Ovary (tissue), 9 donors: ENCODE data around the gene MED15. TPM values are rescaled to one million over a fixed set of nuclear protein-coding genes. Genes with fewer than 3 reads are reported as not detected.

Source experiments
- DNase-seq, 5 donors: peaks; one replicate each; pipeline ENCODE4 v3.0.0-alpha.2; 2019 to 2020
- H3K27ac ChIP-seq, 2 donors: fragments of 200-600 bp; one replicate each; pipeline versions ENCODE4 v1.5.1 to v1.8.0; 2019 to 2022
- H3K27me3 ChIP-seq: fragments of 200-600 bp; one replicate; pipeline ENCODE4 v1.8.0; 2022
- H3K36me3 ChIP-seq: fragments of 200-600 bp; sonication (generic); one replicate; pipeline ENCODE4 v1.5.1; 2019
- H3K4me1 ChIP-seq: one replicate; pipeline ENCODE4 v1.8.1; 2013; ENCODE audit warnings: mild to moderate bottlenecking, moderate library complexity; ENCODE audit not compliant: insufficient read depth
- H3K4me3 ChIP-seq: fragments of 200-600 bp; sonication (generic); one replicate; pipeline ENCODE4 v1.5.1; 2017
- H3K9me3 ChIP-seq, 2 donors: fragments of 200-600 bp in 1 of 2; sonication (generic) in 1 of 2; one replicate each; pipeline versions ENCODE4 v1.5.1 to v1.8.1; 2013 to 2019; ENCODE audit warnings: mild to moderate bottlenecking in 1 of 2, moderate library complexity in 1 of 2
- EP300 ChIP-seq: sonication (generic); formaldehyde crosslinking; IDR thresholded peaks from one replicate; pipeline ENCODE4 v1.6.1; 2017; ENCODE audit warnings: antibody characterized with exemption
- POLR2A ChIP-seq: fragments of 450-650 bp; IDR thresholded peaks from one replicate; pipeline ENCODE4 v1.6.1; 2017; ENCODE audit warnings: antibody characterized with exemption, mild to moderate bottlenecking, moderate library complexity
- WGBS, 3 donors: extraction: QIAGEN DNeasy Blood & Tissue Kit in 1 of 3; methylation state at CpG; one replicate each; pipeline versions ENCODE4 v1.1.5 to v1.1.7; 2013 to 2017; 5-methylcytosine and 5-hydroxymethylcytosine counted together
- intact Hi-C, 4 donors: fragments of 100-400 bp; cut with DNase I; formaldehyde crosslinking; loops; one replicate each; pipeline versions ENCODE4 v1.11.0 to v1.15.1; 2022 to 2023
- polyA plus RNA-seq, 2 donors: library from polyadenylated mRNA; stranded (reverse); fragments of 200-250 nt in 1 of 2; fragments of 350-450 nt in 1 of 2; fragmentation: Illumina TruSeq in 1 of 2; extraction: RNeasy Lipid Tissue Mini Kit (QIAGEN cat#74804) in 1 of 2; gene quantifications; one replicate each; pipeline ENCODE4 v1.2.3, GENCODE V29; 2013 to 2014
- total RNA-seq, 7 donors: library from RNA; depleted of rRNA in 2 of 7; stranded (reverse); fragments of >200 nt in 2 of 7; fragmentation: NEBNext Ultra II Directional in 3 of 7; extraction: Animal tissue kit (Norgen Biotek cat#: 25700) in 3 of 7; gene quantifications; one replicate each; pipeline versions ENCODE4 v1.1.0 to v1.2.4, GENCODE V29; 2016 to 2023
- TF ChIP-seq, protein P1 (sequence below), 3 donors: fragments of 450-650 bp in 2 of 3; fragments of 200-600 bp in 1 of 3; IDR thresholded peaks; one replicate each; pipeline versions ENCODE4 v1.5.1 to v1.8.0; 2016 to 2022; ENCODE audit warnings: antibody characterized with exemption in 3 of 3, mild to moderate bottlenecking in 1 of 3
- donor health status: DM: no; HTN: no; CAD: no; lungs with moderate emphysema.
- donor health status: DM: no; HTN: no; CAD: no.
- donor health status: Bipolar disorder and iron deficiency.
- donor health status: DM: yes; HTN: yes; CAD: no.
- donor health status: DM: no; HTN: no; CAD: no.
- donor health status: DM: yes; HTN: yes; CAD: no.

The MED15 gene
- total and polyA plus RNA-seq, 9 donors, result 21.9 to 79.3 (median 68.3) TPM

GRCh38 chr22:20588843-20589581, 81.6 kb downstream of the MED15 start:
- Histone ChIP-seq H3K4me1 (no peaks in the 10 kb centered on the region), H3K36me3 (no peaks in the 10 kb centered on the region), H3K9me3 (no peaks in the 10 kb centered on the region), H3K27me3 (no peaks in the 10 kb centered on the region), H3K27ac (no peak overlapping the region), H3K4me3 (no peak overlapping the region)
- intact Hi-C loops, result no loop called here
- no peak for TF ChIP-seq POLR2A
- TF ChIP-seq, protein P1, sequence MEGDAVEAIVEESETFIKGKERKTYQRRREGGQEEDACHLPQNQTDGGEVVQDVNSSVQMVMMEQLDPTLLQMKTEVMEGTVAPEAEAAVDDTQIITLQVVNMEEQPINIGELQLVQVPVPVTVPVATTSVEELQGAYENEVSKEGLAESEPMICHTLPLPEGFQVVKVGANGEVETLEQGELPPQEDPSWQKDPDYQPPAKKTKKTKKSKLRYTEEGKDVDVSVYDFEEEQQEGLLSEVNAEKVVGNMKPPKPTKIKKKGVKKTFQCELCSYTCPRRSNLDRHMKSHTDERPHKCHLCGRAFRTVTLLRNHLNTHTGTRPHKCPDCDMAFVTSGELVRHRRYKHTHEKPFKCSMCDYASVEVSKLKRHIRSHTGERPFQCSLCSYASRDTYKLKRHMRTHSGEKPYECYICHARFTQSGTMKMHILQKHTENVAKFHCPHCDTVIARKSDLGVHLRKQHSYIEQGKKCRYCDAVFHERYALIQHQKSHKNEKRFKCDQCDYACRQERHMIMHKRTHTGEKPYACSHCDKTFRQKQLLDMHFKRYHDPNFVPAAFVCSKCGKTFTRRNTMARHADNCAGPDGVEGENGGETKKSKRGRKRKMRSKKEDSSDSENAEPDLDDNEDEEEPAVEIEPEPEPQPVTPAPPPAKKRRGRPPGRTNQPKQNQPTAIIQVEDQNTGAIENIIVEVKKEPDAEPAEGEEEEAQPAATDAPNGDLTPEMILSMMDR (IDR thresholded peaks at IDR 0.05), result no peak
- TF ChIP-seq EP300, result no peak
- 63 to 71% (median 66%) methylated on average over 13 of the region's 13 CpGs for WGBS, 3 donors
- DNase-seq, result no peak

DNA sequence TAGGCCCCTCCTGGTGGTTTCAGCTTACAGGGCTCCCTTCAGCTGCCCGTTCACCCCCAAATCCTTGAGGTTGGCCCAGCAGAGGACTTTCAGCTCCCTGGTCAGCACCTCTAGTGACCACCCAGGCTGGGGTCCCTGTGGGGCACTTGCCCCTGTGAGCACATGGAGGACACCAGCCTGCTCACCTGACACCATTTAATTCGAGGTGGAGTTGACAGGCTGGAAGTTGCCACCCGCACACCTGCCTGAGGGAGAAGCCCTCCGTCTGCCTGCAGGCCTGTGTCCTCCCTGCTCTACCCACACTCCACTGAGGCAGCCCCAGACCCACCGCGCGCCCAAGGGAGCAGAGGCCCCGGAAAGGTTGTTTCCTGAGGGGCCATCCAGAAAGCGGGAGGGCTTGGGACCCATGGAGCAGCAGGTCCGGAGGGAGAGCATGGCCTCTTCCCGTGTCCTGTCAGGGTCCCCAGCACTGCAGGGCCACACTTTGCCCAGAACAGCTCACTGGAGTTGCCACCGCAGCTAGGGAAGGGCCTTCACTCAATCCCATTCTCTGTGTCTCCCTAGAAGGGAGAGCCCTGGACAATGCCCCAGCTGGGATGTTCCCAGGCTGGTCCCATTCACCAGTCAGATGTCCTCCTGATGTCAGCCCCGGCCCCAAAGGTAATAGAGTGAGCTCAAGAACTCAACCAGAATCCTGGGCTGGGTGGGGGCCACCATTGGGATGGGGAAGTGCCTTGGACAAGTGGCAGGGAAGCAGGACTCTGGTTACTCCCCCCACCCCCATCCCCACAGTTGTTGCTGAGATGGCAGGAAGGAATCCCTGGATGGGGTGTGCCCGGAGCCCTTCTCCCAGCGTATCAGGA, 82.4 kb downstream of the MED15 start:
- H3K27me3 ChIP-seq, result no peaks in the 10 kb centered on the region
- no peaks in the 10 kb centered on the region for H3K4me1 ChIP-seq
- no peak overlapping the region for H3K27ac ChIP-seq
- no peak overlapping the region for H3K4me3 ChIP-seq
- no peaks in the 10 kb centered on the region for H3K36me3 ChIP-seq
- intact Hi-C loops, result no loop called here
- WGBS, 3 donors, result 81 to 88% (median 83%) methylated on average over 15 of the region's 15 CpGs
- no peak for DNase-seq
- TF ChIP-seq EP300, result no peak
- TF ChIP-seq, protein P1 (IDR thresholded peaks at IDR 0.05), result no peak
- TF ChIP-seq POLR2A, result no peak
- H3K9me3 ChIP-seq, result no peaks in the 10 kb centered on the region

DNA sequence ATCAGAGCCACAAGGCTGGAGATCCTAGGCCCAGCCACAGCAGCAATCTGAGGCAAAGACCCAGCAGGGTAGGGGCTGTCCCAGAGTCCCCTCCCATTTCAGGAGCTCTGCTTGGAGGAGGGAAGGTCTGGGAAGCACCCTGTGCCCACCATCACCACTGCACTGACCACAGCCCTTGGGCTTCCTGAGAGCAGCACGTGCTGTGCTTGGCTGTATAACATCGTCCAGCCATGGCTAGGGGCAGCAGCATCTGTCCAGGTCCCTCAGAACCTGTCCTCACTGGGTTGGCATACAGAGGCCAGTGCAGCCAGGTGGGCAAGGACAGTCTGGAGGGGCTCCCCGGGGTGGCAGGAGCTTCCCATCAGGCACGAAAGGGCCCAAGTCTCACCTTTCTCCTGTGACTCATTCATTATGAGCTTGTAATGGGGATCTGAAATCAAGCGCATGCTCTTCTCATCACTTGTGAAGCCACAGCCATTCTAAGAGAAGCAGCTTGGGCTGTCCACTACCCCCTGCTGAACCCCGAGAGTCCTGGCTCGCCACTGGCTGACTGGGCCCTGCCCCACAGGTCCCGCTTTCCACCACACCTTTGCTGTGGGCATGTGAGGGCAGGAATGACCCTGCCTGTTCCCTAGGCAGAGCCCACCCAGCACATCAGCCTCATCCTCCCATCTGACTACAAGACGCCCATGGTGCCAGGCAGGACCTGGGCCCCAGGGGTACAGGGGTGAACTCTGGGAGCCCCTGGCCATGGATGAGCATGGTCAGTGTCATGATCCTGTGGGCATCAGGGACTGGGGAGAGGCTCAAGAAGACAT, 83.3 kb downstream of the MED15 start:
- Histone ChIP-seq H3K9me3 (no peaks in the 10 kb centered on the region), H3K4me3 (no peak overlapping the region), H3K27ac (no peak overlapping the region), H3K27me3 (no peaks in the 10 kb centered on the region), H3K4me1 (no peaks in the 10 kb centered on the region), H3K36me3 (no peaks in the 10 kb centered on the region)
- DNase-seq, result no peak
- 83 to 95% (median 92%) methylated on average over 9 of the region's 9 CpGs for WGBS, 3 donors
- TF ChIP-seq, protein P1 (IDR thresholded peaks at IDR 0.05), result no peak
- TF ChIP-seq EP300 (no peak), POLR2A (no peak)
- intact Hi-C loops, result no loop called here

DNA sequence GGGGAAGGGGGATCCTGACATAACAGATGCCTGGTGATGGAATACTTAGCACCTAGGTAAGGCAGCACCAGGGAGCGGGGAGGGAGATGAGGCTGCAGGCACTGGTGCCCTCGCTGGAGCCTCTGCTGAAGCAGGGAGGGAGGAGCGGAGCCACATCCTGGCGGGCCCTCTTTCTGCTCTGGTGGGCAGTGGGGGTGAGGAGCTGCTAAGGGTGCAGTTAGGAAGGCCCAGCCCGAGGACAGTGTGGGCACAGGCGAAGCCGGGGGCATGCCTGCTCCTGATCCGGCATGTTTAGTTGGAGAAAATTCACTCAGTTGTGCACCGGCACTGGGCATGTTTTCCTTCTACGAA, 83.9 kb downstream of the MED15 start:
- H3K9me3 ChIP-seq, result no peaks in the 10 kb centered on the region
- 76 to 87% (median 86%) methylated on average over 10 of the region's 10 CpGs for WGBS, 3 donors
- no peaks in the 10 kb centered on the region for H3K27me3 ChIP-seq
- no peaks in the 10 kb centered on the region for H3K36me3 ChIP-seq
- no peak overlapping the region for H3K4me3 ChIP-seq
- no peak for DNase-seq
- no peaks in the 10 kb centered on the region for H3K4me1 ChIP-seq
- TF ChIP-seq, protein P1 (IDR thresholded peaks at IDR 0.05), result no peak
- TF ChIP-seq EP300, result no peak
- TF ChIP-seq POLR2A, result no peak
- no peak overlapping the region for H3K27ac ChIP-seq
- intact Hi-C loops, result no loop called here
